HL-60/S4 (cell line): ENCODE data around the gene KIF1B.
"Not testable (repeated sequence)": the region's sequence is repeated elsewhere in the genome, so short reads cannot be mapped to it uniquely, and the experiment has no call there.

Experiments used
- in situ Hi-C: fragments of 300-500 bp; cut with MboI; formaldehyde crosslinking; loops from 2 replicates; pipeline ENCODE4 v1.14.3; 2022; ENCODE audit warnings: low sequenced_read_pairs

Gene KIF1B

GRCh38 chr1:10326251-10326650 is 115.9 kb downstream of the KIF1B start:
- in situ Hi-C loops = no loop called here

GRCh38 chr1:10328180-10328963 is 118.0 kb downstream of the KIF1B start:
- in situ Hi-C loops = no loop called here

GRCh38 chr1:10337436-10337835 is 127.1 kb downstream of the KIF1B start:
- in situ Hi-C loops = no loop called here

- in situ Hi-C loops = no loop called here
Observed at GRCh38 chr1:10338047-10338446, 127.7 kb downstream of the KIF1B start.

- in situ Hi-C loops = no loop called here
Observed at GRCh38 chr1:10338611-10339010, 128.2 kb downstream of the KIF1B start.

- in situ Hi-C loops = no loop called here
Observed at GRCh38 chr1:10339036-10339567, 128.7 kb downstream of the KIF1B start.

- in situ Hi-C loops = no loop called here
Observed at GRCh38 chr1:10339815-10340214, 129.4 kb downstream of the KIF1B start.

- in situ Hi-C loops = no loop called here
Observed at GRCh38 chr1:10340930-10341590, 130.7 kb downstream of the KIF1B start.

- in situ Hi-C loops = no loop called here
Observed at GRCh38 chr1:10347109-10347508, 136.7 kb downstream of the KIF1B start.

GRCh38 chr1:10353282-10353681 is 142.9 kb downstream of the KIF1B start:
- in situ Hi-C loops = no loop called here

- in situ Hi-C loops = no loop called here
Observed at GRCh38 chr1:10353693-10354092, 143.3 kb downstream of the KIF1B start.

- in situ Hi-C loops = no loop called here
Observed at GRCh38 chr1:10360045-10360444, 149.7 kb downstream of the KIF1B start.

GRCh38 chr1:10361515-10361914 is 151.1 kb downstream of the KIF1B start:
- in situ Hi-C loops = no loop called here

GRCh38 chr1:10368194-10368593 is 157.8 kb downstream of the KIF1B start:
- in situ Hi-C loops = no loop called here

GRCh38 chr1:10374442-10374860 is 164.1 kb downstream of the KIF1B start:
- in situ Hi-C loops = no loop called here

GRCh38 chr1:10377365-10378029 is 167.1 kb downstream of the KIF1B start:
- in situ Hi-C loops = not testable (repeated sequence)

- in situ Hi-C loops = no loop called here
Observed at GRCh38 chr1:10378081-10378841, 167.9 kb downstream of the KIF1B start.

- in situ Hi-C loops = no loop called here
Observed at GRCh38 chr1:10379101-10379620, 168.8 kb downstream of the KIF1B start.

GRCh38 chr1:10379676-10380075 is 169.3 kb downstream of the KIF1B start:
- in situ Hi-C loops = no loop called here

GRCh38 chr1:10380594-10381275 is 170.4 kb downstream of the KIF1B start:
- in situ Hi-C loops = no loop called here
